Glomerular visceral epithelial cell (primary cell): Measurements from ENCODE around the gene PIGT.

Experiments used
- DNase-seq: peaks from one replicate; pipeline ENCODE4 v3.0.0-alpha.2; 2016; ENCODE audit errors: extremely low spot score

The PIGT gene

DNA sequence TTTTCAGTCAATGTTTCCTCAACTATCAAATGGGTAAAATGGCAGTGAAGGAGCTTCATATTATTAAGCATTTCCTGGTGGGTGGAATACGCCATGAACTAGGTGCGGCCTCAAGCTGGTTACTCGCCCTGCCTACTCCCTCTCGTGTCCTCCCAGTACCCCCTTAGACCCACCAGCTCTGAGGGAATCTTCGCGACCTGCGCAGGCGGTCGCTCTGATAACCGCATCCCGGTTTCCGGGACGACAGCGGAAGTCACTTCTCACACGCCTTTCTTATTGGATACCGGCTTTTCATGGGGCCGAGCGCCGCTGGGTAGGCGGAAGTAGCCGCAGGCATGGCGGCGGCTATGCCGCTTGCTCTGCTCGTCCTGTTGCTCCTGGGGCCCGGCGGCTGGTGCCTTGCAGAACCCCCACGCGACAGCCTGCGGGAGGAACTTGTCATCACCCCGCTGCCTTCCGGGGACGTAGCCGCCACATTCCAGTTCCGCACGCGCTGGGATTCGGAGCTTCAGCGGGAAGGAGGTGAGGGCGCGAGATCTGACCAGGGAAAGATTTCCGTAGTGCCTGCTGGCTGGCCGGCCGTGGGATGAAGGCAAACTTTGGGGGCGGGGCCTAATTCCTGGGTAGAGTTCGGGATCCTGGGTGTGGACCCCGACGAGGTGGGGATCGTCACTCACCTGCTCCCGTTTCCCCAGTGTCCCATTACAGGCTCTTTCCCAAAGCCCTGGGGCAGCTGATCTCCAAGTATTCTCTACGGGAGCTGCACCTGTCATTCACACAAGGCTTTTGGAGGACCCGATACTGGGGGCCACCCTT lies at the start of gene PIGT:
Gene PIGT (plus strand): TSS at position 320 of the 816 bp plus-strand sequence. CDS start 16 bp downstream, at position 336.
- peak; percentile 89 for DNase-seq

DNA sequence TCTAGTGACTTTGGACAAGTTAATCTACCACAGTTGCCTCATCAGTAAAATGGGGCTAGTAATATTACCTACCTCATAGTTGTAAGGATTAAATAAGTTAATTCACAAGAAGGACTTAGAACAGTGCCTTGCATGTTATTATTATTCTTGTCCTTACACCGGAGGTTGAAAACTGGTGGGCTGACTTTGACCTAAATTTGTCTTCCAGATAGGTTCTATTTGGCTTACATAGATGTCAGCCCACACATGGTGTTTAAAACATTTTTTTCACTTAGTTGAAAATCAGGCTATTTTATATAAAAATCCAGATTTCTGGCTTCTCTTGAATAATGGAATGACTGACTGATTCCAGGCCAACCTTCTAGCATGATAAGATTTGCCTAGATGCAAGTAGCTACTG lies 49.7 kb upstream of the PIGT start:
- DNase-seq = no peak

DNA sequence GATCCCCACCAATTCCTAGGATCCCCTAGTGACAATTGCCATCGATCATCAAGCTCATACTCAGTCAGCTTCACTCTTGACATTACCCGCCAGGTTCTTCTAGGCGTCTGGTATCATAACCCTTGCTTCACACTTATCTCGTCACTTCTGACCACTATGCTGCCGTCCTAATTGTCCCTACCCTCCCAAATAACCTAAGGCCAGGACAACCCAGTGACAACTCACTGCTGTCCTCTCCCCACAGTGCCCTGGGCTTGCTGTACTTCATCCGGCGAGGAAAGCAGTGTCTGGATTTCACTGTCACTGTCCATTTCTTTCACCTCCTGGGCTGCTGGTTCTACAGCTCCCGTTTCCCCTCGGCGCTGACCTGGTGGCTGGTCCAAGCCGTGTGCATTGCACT lies 49.3 kb upstream of the PIGT start:
- DNase-seq = no peak

DNA sequence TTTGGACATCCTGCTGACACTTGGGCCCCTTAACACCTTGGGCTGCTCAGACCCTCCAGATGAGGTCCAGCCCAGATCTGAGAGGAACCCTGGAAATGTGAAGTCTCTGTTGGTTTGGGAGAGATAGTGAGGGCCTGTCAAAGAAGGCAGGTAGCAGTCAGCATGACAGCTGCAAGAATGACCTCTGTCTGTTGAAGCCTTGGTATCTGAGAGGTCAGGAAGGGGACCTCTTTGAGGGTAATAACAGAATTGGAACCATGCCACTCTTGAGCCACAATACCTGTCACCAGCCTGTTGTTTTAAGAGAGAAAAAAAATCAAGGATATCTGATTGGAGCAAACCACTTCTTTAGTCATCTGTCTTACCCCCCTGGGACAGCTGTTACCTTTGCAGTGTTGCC lies 48.8 kb upstream of the PIGT start:
- no peak for DNase-seq

DNA sequence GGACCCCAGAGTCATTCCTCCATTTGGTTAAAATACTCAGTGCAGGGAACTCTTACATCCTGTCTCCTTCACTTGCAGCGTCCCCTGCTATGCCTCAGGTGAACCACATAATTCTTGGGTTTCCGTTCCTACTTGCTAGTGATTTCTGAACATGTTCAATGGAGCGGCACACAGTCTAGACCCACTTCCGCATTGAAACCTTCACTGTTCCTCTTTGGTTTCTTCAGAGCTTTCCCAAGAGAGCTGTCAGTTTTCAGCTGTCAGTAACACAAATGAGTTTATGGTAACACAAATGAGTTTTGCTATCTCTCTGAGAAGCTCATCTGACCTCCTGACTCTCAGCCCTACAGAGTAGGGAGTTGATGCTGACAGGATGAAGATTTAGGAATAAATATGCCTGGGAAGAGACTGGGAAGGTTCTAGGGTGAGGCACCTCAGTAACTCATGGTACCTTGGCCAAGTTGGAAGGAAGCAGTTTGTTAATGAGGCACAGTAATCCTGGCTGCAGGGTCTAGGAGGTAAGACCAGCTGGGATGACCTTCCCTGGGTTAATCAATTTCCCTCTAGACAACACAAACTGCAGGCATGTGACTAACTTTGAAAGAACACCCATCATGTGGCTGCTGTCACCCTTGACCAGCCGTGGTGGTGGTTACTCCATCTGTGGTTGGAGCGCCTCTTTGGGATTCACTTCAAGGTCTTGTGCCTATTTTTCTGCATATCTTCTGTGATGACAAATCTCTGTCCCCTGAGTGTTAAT lies 47.5 kb upstream of the PIGT start:
- peak; percentile 29 for DNase-seq

DNA sequence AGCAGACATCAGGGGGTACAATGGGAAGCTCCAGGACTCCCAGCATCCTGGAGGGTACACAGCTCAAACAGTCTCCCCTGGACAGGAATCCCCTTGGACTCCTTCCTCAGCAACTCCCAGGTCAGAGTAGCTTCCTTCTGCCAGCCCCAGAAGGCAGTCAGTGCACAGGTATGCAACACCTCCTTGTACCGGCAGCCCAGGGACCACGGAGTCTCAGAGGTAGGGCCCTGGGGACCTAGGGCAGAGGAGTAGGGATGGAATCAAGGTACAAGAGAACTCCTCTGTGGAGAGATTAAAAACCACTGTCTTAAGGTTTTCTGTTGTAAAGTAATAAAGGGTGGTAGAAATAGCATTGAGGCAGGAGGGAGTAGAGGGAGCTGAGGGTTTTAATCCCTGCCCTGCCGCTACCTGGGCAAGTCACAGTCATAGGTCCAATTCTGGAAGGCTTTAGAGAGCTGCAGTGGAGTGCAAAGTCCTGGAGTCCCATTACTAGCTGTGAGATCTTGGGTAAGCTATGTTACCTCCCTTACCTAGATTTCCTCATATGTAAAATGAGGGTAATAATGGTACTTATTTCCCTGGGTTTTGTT lies 45.3 kb upstream of the PIGT start:
- DNase-seq = no peak

DNA sequence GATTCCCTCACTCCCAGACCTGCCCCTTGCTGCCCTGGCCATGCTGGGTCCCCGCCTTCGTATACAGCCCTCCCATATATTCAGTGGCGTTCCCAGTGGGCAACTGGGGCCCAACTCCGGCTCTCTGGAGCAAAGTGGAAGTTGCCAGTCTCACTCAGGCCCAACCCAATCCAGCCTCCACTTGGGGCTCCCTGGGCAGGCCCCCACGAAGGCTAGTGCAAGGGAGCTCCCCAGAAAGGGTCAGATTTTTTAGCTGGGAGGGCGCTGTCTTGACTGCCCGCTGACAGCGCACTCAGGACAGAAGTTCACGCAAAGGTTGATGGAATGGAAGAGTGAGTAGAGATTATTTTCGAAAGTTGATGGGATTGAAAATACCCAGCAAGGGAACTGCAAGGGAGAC lies 43.7 kb upstream of the PIGT start:
- DNase-seq = no peak

DNA sequence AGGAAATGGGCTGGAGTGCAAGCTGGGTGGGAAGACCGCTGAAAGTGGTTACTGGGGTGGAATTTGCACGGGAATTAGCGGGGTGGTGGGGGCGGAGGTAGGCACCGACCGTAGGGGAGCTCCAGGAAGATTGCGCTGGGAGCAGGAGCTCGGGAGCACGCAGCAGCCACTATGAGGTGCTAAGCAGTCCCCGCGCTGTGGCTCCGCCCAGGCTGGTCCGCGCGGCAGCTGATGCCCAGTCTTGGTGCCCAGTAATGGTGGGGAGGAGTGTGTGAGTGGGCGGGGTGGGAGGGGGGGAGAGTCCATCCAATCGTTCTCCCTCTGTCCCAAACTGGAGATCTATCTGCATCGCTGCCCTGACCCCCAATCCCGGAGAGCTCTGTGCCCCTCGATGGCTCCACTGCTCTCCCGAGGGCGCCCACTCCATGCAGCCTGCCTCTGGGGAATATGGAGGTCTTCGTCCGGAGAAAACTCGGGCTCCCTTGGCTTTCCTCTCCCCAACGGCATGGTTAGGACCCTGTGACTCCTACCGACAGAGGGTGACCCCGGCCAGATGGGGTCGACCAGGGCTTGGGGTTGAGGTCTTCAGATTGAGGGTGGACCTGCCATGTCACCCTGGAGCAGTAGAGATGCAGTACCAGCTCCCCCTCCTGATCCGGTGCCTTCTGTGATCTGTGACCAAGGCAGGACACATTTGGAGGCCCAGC lies 43.1 kb upstream of the PIGT start:
- DNase-seq = no peak

DNA sequence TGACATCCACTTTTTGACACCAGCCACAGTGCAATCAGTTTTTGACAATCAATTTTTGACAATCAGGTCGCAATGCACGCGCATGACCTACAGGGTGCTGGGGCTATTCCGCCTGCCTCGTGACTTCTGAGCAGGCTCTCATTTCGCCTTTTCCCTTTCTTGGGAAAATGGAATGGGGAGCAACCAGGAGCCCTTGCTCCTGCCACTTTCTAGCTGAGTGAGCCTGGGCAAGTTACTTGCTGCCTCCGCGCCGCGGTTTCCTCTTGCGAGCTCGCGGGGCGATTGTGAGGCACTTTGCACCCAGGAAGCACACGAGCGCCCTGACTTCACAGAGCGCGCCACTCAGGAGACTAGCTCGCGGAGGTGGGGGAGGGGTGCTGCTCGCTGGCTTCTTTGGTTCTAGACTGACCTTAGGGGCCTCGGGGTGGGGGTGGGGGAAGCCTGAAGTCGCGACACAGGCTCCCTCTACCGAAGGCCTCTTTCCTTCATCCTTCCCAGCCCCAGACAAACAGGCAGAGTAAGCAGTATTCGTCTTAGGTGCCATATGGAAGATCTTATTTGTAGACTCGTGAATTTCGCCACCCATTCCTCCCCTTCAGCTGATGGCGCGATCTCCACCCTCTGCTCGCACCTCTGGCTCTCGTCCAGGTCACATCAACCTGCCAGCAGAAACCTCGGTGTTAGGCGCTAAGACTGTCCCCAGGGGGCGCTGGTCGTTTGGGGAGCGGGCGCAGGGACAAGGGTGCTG lies 42.4 kb upstream of the PIGT start:
- DNase-seq = peak; percentile 84

DNA sequence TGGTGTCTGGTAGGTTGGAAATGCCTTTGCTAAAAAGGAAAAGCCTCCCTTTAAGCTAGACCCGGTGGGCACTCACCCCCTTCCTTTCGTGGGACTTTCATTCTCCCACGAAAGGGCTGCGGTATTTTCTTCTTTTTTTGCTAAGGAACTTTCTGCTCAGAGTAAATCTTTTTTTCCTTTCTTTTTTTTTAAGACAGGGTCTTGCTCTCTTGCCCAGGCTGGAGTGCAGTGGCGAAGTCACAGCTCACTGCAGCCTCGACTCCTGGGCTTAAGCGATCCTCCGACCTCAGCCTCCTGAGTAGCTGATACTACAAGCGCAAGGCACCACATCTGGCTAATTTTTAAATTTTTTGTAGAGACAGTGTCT lies 41.9 kb upstream of the PIGT start:
- no peak for DNase-seq

DNA sequence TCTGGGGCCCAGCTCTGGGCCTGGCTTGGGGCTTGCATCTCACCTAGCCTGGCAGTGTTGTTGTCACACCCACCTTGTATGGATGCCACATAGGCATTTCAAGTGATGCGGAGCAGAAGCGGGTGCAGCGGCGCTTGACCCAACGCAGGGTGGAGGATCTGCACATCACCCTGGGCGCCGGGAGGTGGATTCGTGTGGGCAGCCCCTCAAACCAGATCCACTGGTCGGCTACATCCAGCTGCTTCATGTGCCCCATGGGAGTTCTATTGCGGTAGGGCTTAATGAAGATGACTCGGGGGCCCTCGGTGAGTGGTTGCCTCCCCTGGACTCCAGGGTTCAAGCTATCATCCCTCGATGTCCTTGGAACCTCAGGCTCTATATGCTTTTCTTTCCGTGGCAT lies 41.0 kb upstream of the PIGT start:
- no peak for DNase-seq

DNA sequence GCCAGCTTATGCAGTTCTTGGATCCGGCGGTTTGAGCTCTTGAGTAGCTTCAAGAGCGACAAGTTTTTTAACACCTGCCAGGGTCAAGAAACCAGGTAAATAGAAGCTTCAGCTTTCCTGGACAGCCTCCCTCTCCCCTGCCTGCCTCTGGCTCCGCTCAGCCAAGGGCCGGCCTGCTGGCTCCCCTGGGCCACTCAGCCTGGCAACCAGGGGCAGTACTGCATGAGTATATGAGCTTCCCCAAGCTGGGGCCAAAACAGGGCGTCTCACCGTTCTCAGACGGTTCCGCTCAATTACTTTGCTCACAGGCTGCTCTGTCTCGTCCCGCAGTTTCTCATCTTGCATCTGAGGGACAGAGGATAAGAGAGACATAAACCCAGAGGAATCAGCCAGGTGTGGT lies 38.7 kb upstream of the PIGT start:
- DNase-seq = no peak

DNA sequence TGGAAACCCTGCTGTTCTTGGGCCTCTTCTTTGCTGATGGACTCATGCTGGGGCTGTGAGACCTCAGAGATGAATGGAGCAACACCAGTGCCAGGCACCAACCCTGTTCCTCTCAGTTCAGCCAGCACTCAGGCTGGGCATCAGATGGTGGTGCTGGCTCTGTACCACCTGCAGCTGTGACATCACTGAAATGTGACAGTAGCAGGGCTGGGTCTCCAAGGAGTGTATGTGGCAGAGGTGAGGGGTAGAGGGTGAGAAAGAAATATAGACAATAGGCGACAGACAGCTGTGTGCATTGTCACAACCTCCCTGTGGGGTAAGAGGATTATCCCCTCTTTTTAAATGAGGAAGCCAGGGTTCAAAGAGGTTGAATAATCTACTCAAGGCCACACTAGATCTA lies 37.8 kb upstream of the PIGT start, which contains the start of gene TP53TG5:
Gene TP53TG5 (minus strand): TSS at position 135 of the 400 bp plus-strand sequence. CDS start 89 bp downstream, at position 46.
- DNase-seq = no peak

DNA sequence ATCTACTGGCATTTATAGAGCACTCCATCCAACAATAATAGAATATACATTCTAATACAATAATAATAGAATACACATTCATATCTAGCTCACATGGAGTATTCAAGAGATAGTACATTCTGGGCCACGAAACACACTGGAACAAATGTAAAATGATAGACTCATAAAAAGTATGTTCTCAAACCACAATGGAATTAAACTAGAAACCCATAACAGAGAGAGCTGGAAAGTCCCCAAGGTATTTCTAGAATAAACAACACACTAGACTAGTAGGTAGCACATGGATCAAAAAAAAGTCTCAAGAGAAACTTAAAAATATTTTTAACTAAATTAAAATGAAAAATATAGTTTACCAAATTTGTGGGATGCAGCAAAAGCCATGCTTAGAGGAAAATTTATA lies 28.7 kb upstream of the PIGT start:
- no peak for DNase-seq

DNA sequence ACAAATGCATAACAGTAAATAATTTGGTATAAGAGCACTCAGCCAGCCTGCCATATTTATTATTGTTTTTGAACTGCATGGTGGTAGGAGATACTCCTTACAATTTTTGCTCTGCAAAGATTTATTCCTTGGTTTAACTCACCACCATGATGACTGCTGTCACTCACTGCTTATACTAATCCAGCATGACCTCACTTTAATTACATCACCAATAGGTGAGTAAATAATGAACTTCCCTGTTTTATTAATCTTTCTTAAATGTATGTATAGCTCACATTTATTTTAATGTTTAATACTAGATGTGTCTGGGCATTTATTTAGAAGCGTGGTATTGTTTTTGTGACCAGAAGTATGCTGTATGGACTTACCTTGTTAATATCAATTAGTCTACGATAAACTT lies 25.0 kb upstream of the PIGT start:
- no peak for DNase-seq

DNA sequence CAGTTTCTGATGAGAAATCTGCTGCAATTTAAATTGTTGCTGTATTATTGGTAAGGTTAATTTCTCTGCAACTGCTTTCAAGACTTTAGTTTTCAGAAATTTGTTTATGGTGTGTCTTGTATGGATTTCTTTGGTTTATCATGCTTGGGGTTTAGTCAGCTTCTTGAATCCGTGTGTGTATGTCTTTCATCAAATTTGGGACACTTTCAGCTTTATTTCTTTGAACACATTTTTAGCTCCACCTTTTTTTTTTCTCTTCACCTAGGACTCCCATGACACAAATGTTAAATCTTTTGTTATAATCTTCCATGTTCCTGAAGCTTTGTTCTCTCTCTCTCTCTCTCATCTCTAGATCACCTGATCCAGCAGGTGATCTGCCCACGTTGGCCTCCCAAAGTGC lies 24.4 kb upstream of the PIGT start:
- DNase-seq = no peak

DNA sequence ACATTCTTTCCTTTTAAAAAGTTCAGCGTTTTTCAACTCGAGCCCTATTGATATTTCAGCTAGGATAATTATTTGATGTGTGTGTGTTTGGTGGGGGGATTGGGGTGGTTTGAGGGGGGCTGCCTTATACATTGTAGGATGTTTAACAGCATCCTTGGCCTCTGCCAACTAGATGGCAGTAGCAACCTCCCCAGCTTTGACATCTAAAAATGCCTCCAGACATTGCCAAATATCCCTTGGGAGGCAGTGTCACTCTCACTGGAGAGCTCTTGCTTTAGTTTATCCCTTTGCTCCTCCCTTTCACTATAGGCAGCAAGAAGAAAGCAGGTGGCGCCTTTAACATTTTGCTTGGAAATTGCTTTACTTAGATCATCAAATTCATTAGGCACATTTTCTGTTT lies 23.2 kb upstream of the PIGT start:
- no peak for DNase-seq

DNA sequence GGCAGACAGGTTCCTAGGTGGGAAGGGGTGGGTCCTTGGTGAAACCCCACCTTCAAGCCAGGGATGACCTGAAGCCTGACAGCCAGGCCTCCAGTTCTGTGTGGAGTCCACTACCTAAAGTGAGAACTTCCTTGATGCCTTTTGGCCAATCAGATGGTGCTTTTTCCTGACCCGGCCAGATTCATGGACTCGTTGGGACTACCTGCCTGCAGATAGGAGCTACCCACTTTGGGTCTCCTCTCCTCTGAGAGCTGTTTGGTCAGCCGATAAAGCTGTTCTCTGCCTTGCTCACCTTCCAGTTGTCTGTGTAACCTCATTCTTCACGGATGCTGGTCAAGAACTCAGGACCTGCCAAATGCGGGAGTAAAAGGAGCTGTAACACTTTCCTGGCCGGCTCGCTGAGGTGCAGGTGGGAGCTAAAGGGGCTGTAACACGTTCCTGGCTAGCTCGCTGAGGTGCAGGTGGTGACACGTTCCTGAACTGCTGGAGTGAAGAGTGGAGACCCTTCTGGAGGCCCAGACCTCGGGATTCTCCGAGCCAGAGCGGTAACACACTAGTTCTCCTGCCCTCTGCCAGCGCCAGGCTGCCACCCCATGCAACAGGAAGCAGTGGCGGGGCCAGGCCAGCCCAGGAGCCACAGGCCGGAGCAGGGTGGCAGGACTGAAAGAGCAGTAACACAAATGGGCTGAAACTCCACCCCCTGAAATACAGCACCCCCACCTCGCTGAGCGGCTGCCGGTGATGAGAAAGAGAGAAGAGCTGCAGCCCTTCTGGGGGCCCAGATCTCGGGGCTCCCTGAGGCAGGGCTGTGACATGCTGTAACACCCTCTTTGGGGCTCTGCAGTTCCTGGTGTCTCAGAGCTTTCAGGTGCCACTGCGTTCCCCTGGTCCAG lies 21.5 kb upstream of the PIGT start:
- DNase-seq = no peak

DNA sequence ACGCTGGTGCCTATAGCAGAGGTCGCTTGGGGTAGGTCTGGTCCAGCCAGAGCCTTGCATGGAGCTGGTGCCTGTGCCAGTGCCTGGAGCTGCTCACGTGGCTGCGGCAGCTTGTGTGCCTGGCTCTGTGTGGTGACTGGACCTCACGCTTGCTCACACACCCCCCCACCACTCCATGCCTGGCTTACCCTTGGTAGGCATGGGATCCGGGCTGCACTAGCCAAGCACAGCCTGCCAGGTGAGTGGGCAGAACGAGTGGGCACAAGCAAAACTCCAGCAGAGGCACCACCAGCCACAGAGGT lies 20.9 kb upstream of the PIGT start:
- DNase-seq = no peak

DNA sequence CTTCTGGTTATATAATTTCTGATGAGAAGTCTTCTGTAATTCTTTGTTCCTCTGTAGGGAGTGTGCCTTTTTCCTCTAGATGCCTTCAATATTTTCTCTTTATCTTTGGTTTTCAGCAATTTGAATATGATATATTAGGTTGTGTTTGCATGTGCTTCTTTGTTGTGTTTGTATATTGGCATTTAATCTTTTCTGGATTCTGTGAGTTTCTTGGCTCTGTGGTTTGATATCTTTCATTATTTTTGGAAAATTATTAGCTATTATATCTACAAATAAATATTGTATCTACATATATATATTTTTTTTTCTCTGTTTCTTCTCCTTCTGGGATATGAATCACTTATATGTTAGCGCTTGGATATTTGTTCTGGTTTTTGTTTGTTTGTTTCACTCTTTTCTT lies 16.9 kb upstream of the PIGT start:
- DNase-seq = no peak
